GM23338 (cell line): ENCODE measurements around the gene MRPS31. TPM values are rescaled to one million over a fixed set of nuclear protein-coding genes. Genes with fewer than 3 reads are reported as not detected.

ENCODE experiments used
- ATAC-seq: fragments of 200-7000 bp; cut with Tn5 transposase; 3 replicates; pipeline ENCODE4 v1.9.1; 2020
- DNase-seq: peaks from one replicate; pipeline ENCODE4 v3.0.0-alpha.2; 2015; ENCODE audit warnings: low spot score
- H2AFZ ChIP-seq: fragments of 200-600 bp; sonication (generic); 2 replicates; pipeline ENCODE4 v1.8.0; 2016; ENCODE audit warnings: antibody characterized with exemption, mild to moderate bottlenecking, moderate library complexity
- H3F3A ChIP-seq: fragments of 200-600 bp; sonication (generic); replicated peaks from 2 replicates; pipeline ENCODE4 v1.8.0; 2017; ENCODE audit warnings: antibody characterized with exemption, mixed run types, low read depth
- H3K27ac ChIP-seq: fragments of 200-600 bp; sonication (generic); 2 replicates; pipeline ENCODE4 v1.6.1; 2016; ENCODE audit warnings: low read depth
- H3K27me3 ChIP-seq: fragments of 200-600 bp; sonication (generic); 2 replicates; pipeline ENCODE4 v1.8.0; 2016; ENCODE audit warnings: mild to moderate bottlenecking, mixed run types, moderate library complexity; ENCODE audit not compliant: insufficient read depth
- H3K36me3 ChIP-seq: fragments of 200-600 bp; sonication (generic); 2 replicates; pipeline ENCODE4 v1.8.0; 2016; ENCODE audit warnings: mild to moderate bottlenecking; ENCODE audit not compliant: insufficient read depth
- H3K4me1 ChIP-seq: fragments of 200-600 bp; sonication (generic); 2 replicates; pipeline ENCODE4 v1.8.0; 2016; ENCODE audit warnings: mild to moderate bottlenecking, moderate library complexity; ENCODE audit not compliant: insufficient read depth
- H3K4me2 ChIP-seq: fragments of 200-600 bp; sonication (generic); 2 replicates; pipeline ENCODE4 v1.7.1; 2017; ENCODE audit warnings: mixed run types
- H3K4me3 ChIP-seq: fragments of 200-600 bp; sonication (generic); 2 replicates; pipeline ENCODE4 v1.6.1; 2016; ENCODE audit warnings: mixed run types
- H3K79me2 ChIP-seq: fragments of 200-600 bp; sonication (generic); replicated peaks from 2 replicates; pipeline ENCODE4 v1.8.0; 2017; ENCODE audit warnings: mild to moderate bottlenecking; ENCODE audit not compliant: insufficient read depth
- H3K9me2 ChIP-seq: fragments of 200-600 bp; sonication (generic); 2 replicates; pipeline ENCODE4 v1.8.0; 2017; ENCODE audit not compliant: insufficient read depth
- H4K20me1 ChIP-seq: fragments of 200-600 bp; sonication (generic); replicated peaks from 2 replicates; pipeline ENCODE4 v1.8.0; 2017; ENCODE audit warnings: mild to moderate bottlenecking; ENCODE audit not compliant: insufficient read depth
- H3K27ac Mint-ChIP-seq: 2 replicates; pipeline ENCODE4 v1.8.0; 2020; ENCODE audit warnings: inconsistent platforms, mild to moderate bottlenecking, moderate library complexity, mixed read lengths
- H3K27me3 Mint-ChIP-seq: 3 replicates; pipeline ENCODE4 v1.8.0; 2022; ENCODE audit warnings: low read depth, mild to moderate bottlenecking, moderate library complexity, mixed read lengths, inconsistent platforms; ENCODE audit not compliant: insufficient read depth, poor library complexity
- H3K36me3 Mint-ChIP-seq: 3 replicates; pipeline ENCODE4 v1.8.0; 2021; ENCODE audit warnings: low read depth, mild to moderate bottlenecking, inconsistent platforms, moderate library complexity, mixed read lengths
- H3K4me1 Mint-ChIP-seq: 3 replicates; pipeline ENCODE4 v1.8.0; 2020; ENCODE audit warnings: mild to moderate bottlenecking, inconsistent platforms, mixed read lengths
- H3K4me3 Mint-ChIP-seq: 3 replicates; pipeline ENCODE4 v1.8.0; 2021; ENCODE audit warnings: moderate library complexity, mild to moderate bottlenecking, inconsistent platforms, mixed read lengths
- H3K9me3 Mint-ChIP-seq: 3 replicates; pipeline ENCODE4 v1.8.0; 2020; ENCODE audit warnings: moderate library complexity, mild to moderate bottlenecking, inconsistent platforms, mixed read lengths
- CTCF ChIP-seq, 2 experiments: fragments of 200-600 bp in 1 of 2; sonication (generic) in 1 of 2; conservative IDR thresholded peaks; 2 replicates each; pipeline versions ENCODE4 v1.5.1 to v1.6.1; 2016 to 2017; ENCODE audit warnings: antibody characterized with exemption in 2 of 2, low read depth in 2 of 2, mild to moderate bottlenecking in 2 of 2, moderate library complexity in 1 of 2
- JUNB ChIP-seq: IDR thresholded peaks from one replicate; pipeline ENCODE4 v1.6.1; 2016; ENCODE audit warnings: antibody characterized with exemption; ENCODE audit not compliant: unreplicated experiment
- NANOG ChIP-seq: IDR thresholded peaks from 2 replicates; pipeline ENCODE4 v1.6.1; 2016; ENCODE audit warnings: antibody characterized with exemption, borderline replicate concordance
- POLR2AphosphoS5 ChIP-seq: IDR thresholded peaks from 2 replicates; pipeline ENCODE4 v1.6.1; 2016; ENCODE audit warnings: antibody characterized with exemption, low read depth
- STAT1 ChIP-seq: IDR thresholded peaks from one replicate; pipeline ENCODE4 v1.6.1; 2016; ENCODE audit warnings: antibody characterized with exemption; ENCODE audit not compliant: unreplicated experiment
- ZNF331 ChIP-seq: fragments of 250-450 bp; sonication (Bioruptor Pico); IDR thresholded peaks from 2 replicates; pipeline ENCODE4 v1.5.0; 2020; ENCODE audit warnings: low read depth, mild to moderate bottlenecking, moderate library complexity
- ZNF462 ChIP-seq: fragments of 250-450 bp; sonication (Bioruptor Pico); IDR thresholded peaks from 2 replicates; pipeline ENCODE4 v1.5.0; 2020; ENCODE audit warnings: mild to moderate bottlenecking, moderate library complexity
- polyA plus RNA-seq: library from polyadenylated mRNA; unstranded; fragments of >200 nt; fragmentation: Nextera tagmentation; extraction: Ambion mirVana; gene quantifications from 2 replicates; pipeline ENCODE4 v1.2.1, GENCODE V29; 2016
- total RNA-seq: library from RNA; depleted of rRNA; stranded (reverse); fragments of >200 nt; shearing (Covaris generic); gene quantifications from 2 replicates; pipeline ENCODE4 v1.2.3, GENCODE V29; 2014
- TF ChIP-seq, protein P1 (sequence below): IDR thresholded peaks from one replicate; pipeline ENCODE4 v1.6.1; 2018; ENCODE audit warnings: antibody characterized with exemption; ENCODE audit not compliant: unreplicated experiment

Gene MRPS31
- total and polyA plus RNA-seq, 2 experiments from 2014 or later, result 26.8 to 62.7 TPM

DNA sequence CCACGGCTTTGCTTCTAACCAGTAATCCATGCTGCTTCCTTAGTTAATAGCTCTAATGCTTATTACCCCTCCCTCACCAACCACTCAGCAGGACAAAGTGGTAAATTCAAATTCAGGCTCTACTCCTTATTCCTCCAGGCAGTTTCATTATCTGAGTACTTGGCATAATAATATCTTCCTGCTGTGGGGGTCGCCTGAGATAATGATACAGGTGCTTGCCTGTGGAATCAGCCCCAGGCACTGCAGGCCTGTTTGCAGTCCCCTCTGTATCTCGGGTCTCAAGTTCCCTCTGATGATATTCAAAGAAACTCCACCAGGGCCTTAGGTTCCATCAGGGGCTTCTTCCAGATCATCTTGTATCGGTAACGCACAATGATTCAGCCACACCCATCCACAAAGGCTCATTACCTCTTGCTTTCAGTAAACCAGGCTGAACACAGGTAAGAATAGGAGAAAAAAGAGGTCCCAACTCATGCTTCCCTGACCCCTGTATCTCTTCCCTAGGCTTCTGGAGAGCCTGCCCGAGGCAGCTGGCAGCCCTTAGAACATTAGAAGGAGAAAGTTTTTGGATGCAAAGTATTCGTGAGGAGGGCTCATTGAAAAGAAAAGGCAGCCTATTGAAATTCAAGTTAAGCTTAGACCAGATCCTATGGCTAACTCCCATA is 90.2 kb downstream of the MRPS31 start (continued):
- TF ChIP-seq, protein P1, sequence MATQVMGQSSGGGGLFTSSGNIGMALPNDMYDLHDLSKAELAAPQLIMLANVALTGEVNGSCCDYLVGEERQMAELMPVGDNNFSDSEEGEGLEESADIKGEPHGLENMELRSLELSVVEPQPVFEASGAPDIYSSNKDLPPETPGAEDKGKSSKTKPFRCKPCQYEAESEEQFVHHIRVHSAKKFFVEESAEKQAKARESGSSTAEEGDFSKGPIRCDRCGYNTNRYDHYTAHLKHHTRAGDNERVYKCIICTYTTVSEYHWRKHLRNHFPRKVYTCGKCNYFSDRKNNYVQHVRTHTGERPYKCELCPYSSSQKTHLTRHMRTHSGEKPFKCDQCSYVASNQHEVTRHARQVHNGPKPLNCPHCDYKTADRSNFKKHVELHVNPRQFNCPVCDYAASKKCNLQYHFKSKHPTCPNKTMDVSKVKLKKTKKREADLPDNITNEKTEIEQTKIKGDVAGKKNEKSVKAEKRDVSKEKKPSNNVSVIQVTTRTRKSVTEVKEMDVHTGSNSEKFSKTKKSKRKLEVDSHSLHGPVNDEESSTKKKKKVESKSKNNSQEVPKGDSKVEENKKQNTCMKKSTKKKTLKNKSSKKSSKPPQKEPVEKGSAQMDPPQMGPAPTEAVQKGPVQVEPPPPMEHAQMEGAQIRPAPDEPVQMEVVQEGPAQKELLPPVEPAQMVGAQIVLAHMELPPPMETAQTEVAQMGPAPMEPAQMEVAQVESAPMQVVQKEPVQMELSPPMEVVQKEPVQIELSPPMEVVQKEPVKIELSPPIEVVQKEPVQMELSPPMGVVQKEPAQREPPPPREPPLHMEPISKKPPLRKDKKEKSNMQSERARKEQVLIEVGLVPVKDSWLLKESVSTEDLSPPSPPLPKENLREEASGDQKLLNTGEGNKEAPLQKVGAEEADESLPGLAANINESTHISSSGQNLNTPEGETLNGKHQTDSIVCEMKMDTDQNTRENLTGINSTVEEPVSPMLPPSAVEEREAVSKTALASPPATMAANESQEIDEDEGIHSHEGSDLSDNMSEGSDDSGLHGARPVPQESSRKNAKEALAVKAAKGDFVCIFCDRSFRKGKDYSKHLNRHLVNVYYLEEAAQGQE, result no peak
- TF ChIP-seq ZNF331, result no peak

DNA sequence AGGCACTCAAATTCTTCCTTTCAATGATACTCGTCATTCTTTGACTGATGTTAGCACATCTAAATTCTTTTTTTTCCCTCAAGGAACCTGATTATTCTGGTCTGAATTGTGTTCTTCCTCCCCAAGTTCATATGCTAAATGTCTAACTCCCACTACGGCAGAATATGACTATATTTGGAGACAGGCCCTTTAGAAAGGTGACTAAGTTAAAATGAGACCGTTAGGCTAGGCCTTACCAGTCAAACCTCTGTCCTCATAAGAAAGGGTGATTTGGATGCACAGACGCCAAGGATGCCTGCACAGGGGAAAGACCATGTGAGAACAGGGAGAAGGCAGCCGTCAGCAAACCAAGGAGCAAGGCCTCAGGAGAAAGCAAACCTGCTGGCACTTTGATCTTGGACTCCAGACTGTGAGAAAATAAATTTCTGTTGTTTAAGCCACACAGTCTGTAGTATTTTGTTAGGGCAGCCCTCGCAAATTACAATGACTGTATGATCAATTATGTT is 91.5 kb downstream of the MRPS31 start:
- no peak overlapping the region for H3K4me3 ChIP-seq
- Mint-ChIP-seq H3K27ac (peak overlapping the region; percentile 9; the same call in 1 of the 2 replicates), H3K4me1 (peaks cover 44% of the 10 kb centered on the region), H3K27me3 (peaks cover 21% of the 10 kb centered on the region), H3K9me3 (0 out of 3 replicates have a peak, but pooled peaks cover 5% of the 10 kb centered on the region), H3K4me3 (no peak overlapping the region; the same call in 2 of the 3 replicates), H3K36me3 (0 out of 3 replicates have a peak, but pooled peaks cover 5% of the 10 kb centered on the region)
- H3F3A ChIP-seq, result no peaks in the 10 kb centered on the region; the same call in 1 of the 2 replicates
- peak overlapping the region; percentile 16; the same call in 1 of the 2 replicates for H3K4me2 ChIP-seq
- no peak overlapping the region for H2AFZ ChIP-seq
- H4K20me1 ChIP-seq, result no peaks in the 10 kb centered on the region
- peak; percentile 47 for DNase-seq
- H3K9me2 ChIP-seq, result no peaks in the 10 kb centered on the region
- no peak for ATAC-seq
- no peaks in the 10 kb centered on the region for H3K79me2 ChIP-seq
- no peaks in the 10 kb centered on the region for H3K27me3 ChIP-seq
- H3K4me1 ChIP-seq, result peaks cover 29% of the 10 kb centered on the region
- H3K36me3 ChIP-seq, result no peaks in the 10 kb centered on the region
- peak overlapping the region; percentile 48 for H3K27ac ChIP-seq
- TF ChIP-seq, protein P1, result no peak
- TF ChIP-seq ZNF331 (no peak), NANOG (no peak), CTCF (conservative IDR thresholded peaks at IDR 0.05; ENCODE audit: low read depth in 2 of 2) (no peak), POLR2AphosphoS5 (no peak), STAT1 (no peak), ZNF462 (CRISPR knock-in tag) (no peak), JUNB (no peak)
